GM21786 (cell line): Measurements from ENCODE around the gene ARHGAP6.

ENCODE experiments used
- ATAC-seq: cut with Tn5 transposase; IDR thresholded peaks from one replicate; pipeline ENCODE4 v1.9.1; 2021; ENCODE audit not compliant: unreplicated experiment

ARHGAP6 gene

DNA sequence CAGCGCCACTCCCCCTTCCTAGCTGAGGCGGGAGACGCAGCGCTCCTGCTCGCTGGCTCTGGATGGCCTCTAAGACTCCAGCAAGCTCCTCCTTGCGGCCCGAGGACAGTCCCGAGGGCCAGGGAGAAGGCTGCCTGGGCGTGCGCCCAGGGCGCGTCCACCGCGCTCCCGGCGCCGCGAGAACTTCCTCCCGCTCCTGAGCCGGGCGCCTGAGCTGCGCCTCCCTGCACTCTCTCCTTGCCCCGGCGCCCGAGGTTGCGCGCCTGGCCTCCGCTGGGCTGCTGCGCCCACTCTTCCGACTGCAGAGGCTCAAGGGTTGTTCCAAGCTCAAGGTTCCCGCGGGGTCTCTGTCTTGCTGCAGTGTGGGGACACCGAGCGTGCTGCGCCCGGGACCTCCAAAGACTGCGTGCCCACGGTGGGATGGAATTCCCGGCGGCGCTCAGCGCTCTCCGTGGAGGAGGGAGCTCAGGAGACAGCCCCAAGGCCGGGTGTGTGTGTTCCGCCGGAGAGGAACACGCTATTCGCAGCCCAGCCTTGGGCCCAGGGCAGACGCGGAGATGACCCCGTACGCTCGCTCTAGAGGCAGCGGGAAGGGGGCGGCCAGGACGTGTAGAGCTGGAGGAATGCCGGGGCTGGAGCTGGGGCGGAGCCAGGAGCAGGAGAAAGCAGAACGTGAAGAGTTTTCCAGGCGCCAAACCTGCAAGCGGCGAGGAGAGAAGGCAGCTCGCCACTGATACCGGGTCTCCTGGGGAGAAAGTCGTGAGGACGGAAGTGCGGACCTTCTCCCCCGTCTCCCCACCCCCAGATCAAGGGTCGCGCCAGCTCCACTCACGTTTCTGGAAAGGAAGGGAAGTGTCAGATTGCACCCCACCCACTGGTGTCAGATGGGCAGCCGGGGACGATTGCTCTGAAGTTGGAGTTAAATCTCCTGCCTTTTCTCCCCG, at the start of gene ARHGAP6:
Gene ARHGAP6, minus strand, starts transcription at position 753 of the 944 bp plus-strand sequence. CDS start 1,092 bp downstream, outside the sequence.
- no peak for ATAC-seq

DNA sequence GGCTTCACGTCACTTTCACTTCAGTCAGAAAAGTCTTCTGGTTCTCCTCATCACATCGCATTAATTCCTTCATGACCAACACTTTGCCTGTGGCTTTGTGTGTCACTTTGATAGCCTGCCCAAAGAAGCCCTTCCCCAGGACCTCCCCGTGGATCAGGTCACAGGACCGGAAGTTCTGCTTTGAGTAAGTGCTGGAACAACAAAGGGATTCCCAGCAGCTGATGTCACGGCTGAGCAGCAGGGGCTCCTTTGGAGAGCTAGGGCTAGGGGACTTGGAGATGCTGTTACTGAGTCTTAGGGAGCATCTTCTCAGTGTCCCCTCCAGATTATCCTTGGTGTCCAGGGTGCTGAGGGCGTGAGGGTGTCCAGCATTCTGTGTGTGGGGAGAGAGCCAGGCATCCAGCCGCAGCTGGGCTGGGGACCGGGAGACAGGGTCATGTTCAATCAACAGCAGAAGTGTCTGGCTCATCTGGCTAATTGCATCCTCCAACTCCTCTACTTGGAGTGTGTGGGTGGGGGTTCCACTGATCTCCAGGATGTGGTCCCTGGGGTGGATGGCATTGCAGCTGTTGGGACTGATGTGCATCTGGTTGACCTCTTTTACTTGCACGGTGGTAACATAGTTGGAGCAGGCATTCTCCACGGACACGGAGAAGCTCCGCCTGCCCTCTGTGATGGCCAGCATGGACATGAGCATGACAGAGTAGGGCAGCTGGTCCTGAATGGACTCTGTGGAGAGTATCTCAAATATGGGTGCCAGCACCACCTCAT, 39.2 kb upstream of the ARHGAP6 start:
- ATAC-seq, result no peak

DNA sequence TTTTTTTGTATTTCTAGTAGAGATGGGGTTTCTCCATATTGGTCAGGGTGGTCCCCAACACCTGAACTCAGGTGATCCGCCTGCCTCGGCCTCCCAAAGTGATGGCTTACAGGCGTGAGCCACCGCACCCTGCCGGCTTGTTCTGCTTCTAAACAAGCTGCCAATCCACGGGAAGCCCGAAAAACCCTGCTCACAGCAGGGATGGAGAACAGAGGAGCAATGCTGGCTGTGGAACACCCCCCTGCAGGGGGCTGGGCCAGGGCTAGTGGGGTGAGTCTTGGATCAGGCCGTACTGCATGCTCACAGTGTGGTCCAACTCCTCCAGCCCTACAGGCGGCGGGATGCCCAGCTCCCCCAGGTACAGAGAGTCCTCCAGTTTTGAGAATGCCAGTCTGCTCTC, 38.1 kb upstream of the ARHGAP6 start:
- no peak for ATAC-seq

GRCh38 chrX:11702965-11703631, 37.4 kb upstream of the ARHGAP6 start:
- no peak for ATAC-seq

DNA sequence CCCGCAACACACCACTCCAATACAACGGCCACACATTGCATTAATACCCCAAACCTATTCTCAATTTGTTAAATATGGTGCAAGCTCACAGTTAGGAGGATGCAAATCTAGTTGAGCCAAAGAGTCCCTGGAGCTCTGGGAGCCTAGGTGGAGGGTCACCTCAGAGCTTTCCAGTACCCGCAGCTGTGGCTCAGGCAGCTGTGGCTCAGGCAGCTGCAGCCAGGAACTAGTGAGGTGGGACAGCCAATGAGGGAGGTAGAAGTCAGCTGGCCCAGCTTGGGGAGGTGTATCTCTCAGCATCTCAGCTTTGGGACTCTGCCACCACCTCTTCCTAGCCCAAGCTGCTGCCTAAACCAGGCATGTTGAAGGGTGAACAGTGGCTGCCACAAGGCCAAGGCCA, 36.7 kb upstream of the ARHGAP6 start:
- ATAC-seq, result no peak

DNA sequence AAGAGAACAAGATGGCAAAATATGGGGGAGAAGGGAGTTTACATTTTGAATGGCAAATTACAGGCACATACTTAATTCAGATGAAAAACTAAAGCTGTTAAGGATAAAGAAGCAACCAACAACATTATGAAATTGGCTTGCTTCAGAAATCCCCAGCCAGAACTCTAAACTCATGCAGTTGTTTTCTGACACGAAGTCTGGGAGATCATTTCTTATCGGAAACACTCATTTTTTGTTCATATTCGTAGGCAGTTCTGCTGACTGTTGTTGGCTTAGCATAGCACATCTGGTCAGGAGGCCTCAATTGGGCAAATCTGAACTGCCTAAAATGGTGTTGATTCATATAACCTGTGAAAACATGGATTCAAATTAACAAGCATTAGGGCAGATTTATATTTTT, 33.0 kb upstream of the ARHGAP6 start:
- ATAC-seq, result no peak

DNA sequence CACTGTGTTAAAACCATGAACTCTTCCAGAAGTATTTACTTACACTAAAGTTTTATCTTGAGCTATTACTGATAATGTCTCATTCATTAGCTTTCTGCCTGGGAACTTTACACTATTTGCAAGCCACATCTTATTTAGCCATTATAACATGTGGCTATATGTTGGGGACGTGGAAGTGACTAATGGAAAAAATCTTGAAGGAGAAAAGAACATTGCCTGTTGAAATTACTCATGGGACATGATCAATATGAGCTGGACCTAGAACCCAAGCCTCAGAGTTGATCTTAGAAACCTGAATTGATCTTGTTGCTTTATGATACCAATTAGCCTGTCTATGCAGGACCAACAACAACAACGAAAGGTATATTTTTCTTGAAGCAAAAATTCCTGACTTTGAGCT, 22.5 kb upstream of the ARHGAP6 start:
- ATAC-seq, result no peak

DNA sequence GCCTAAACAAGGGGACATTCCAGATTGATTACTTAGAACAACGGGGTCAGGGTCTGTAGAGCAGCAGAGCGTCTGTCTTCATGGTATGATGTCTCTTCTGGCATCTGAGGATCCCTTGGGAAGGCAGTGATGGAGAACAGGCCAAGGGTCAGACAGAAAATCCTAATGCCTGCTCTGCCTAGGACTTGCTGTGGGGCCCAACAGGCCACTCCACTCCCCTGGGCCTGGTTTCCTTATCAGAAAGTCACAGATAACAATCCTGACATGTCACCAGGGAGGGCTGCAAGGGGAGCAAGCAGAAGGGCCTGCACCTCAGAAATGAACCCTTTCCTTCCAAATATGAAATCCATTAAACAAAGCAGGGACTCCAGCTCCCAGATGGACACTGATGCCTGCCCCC, 21.4 kb upstream of the ARHGAP6 start:
- ATAC-seq, result no peak

DNA sequence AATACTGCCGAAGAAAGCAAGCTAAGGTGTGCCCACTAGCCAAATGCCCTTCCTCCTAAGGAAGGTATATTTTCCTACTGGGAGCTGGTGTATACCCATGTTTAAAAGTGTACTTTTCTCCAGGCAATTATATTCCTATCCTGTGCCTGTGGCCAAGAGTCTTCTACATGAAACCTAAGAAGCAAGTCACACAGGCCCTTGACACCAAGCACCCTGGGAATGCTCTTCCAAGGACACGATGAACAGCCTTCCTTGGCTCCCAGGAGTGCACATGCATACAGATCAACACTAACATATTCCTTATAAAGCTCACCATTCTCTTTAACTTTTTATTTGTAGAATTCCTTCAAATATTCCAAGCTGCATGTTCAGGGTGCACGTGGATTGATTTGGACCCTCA, 17.3 kb upstream of the ARHGAP6 start:
- no peak for ATAC-seq

- ATAC-seq, result no peak
Measured at GRCh38 chrX:11678158-11678557, 12.4 kb upstream of the ARHGAP6 start.

DNA sequence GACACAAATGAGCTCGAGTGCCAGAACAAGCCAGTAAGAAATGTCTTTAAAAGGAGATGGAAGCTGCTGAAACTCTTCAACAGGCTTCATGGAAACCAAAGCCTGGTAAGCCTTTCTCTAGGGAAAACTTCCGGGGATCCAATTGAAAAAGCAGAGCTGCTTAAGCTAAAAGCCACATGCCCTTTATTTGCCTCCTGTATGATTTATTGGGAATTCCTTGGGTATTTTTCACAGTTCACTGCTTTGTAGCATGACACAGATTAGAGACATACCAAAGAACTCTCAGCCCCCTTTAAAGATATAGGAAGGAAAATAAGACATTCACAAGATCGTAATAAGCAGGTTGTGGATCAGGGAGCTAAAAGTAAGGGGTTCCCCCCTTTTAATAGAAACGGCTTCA, 6.5 kb upstream of the ARHGAP6 start:
- no peak for ATAC-seq

DNA sequence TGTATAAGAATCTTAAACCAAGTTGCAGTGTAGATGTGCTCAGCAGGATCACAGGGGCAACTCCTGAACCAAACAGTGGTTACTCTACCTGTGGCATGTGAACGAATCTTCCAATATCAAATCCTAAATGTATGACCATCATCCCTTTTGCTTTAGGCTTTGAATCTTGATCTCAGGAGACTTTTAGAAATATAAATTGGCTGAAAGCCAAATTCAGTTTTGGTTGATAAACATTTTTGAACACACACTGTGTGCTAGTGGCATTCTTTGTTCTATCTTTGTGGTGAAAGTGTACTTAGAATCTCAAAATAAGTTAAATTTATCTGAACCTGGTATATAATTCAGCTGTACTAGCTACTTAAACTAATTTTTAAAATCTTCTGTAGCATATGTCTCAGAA, 4.6 kb upstream of the ARHGAP6 start:
- ATAC-seq, result no peak

DNA sequence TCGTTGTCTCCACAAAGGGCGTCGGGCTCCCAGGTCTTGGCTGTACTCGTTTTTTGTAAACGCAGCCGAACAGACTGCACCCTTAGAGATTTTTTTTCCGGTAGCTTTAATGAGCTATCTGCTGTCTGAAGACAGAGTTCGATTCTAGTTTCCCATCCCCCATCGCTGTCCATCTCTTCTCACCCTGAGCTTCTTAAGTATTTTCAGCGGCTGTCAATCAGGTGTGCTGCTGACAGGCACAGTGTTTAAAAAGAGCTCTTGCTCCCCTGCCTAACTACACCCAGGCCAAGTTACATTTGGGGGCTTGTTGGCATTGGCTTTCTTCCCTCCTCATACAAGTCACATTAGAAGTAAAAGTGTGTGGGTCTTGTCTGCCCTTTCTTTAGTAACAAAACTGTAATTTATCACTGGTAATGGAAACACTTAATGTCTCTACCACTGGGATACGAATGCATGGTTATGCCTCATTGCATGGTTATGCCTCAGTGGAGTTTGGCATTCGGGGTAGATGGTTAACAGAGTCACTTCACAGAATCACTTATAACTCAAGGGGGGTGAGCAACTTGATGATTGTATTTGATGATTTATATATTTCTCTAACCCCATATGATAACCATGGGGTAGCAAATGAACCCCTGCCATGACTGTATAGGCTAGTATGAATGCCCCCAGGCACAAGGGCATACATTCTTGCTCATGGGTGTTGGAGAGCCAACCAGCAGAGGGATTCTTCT, 1.4 kb upstream of the ARHGAP6 start:
- ATAC-seq, result no peak

- ATAC-seq, result no peak
Measured at GRCh38 chrX:11666164-11666563, 444 bp upstream of the ARHGAP6 start.

DNA sequence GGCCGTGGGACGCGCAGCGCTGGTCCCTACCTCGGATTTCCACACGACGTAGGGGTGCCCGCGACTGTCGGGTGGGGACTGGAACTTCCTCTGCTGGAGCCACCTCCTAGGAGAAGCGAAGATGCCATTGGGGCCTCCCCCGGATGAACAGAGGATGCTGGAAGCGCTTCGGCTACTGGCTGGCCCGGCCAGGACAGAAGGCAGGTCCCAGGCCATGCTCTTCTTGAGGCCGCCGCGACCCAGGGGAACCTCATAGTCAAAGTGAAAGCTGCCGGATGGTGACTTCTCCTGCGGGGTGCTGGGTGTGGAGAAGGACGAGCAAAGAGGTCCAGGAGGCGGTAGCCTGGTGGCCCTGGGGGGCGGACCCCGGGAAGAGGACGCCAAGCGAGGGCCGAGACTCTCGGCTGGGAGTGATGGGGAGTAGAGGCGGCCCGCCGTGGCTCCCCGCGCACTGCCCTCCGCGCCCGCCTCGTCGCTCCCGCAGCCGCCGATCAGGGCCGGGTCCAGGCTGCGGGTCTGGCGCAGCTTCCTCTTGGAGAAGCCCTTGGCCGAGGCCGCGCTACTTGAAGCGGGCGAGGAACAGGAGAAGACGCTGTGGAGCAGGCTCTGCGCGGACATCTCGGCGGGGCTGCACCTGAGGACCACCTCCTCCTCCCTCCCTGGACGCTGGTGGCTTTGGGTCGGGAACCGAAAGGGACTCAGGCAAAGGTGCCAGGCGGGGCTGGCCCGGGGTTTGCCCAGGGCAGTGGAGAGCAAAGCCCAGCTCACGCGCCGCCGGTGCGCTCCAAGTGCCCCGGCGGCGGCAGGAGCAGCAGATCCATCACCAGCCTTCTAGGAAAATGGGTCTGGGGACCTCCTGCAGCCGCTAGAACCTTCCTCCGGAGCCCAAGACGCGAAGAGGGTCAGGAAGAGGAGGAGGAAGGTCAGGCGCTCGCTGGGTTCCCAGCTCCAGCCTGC, 1.2 kb downstream of the ARHGAP6 start:
- ATAC-seq, result no peak

DNA sequence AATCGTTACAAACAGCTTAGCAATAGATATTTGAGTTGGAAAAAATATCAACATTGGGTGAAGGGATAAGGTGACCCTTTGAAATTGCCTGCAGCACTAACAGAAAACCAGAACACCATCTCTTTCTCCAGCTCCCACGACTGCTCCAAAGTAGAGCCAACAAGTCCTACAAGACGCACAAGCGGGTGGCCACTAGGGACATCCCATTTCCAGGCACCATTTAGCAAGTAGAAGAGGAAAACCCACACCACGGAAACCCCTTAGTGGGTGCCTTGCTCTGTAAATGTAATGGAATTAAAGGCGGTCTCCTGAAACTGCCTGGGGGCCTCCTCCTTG, 1.9 kb downstream of the ARHGAP6 start:
- ATAC-seq, result no peak

GRCh38 chrX:11655282-11656015, 10.3 kb downstream of the ARHGAP6 start:
- no peak for ATAC-seq

GRCh38 chrX:11648705-11649519, 16.8 kb downstream of the ARHGAP6 start:
- ATAC-seq, result no peak
